ENCODE data around the gene TEAD1. TPM values are rescaled to one million over a fixed set of nuclear protein-coding genes. Genes with fewer than 3 reads are reported as not detected.

TEAD1 gene
- polyA plus RNA-seq, 2 donors: 10.4 to 11.2 TPM

DNA sequence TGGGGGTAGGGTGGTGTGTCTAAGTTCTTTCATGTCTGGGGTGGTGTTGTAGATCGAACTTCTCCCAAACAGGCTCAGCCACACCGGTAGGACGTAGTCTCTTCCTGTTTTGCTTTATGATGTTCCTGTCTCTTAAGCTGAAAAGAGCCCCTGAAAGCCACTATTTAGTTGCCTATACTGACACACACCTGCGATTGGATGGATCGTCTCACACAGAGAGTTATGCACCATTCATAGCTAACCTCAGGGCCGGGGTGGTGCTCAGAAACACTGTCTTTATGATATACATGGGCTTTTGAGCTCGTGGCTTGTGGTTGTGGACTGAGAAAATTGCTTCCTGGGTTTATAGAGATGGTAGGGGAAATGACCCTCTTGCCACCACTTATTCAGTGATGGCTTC, 137.6 kb downstream of the TEAD1 start:
- H3K4me3 ChIP-seq (ENCODE audit: low read depth in 1 of 2, low read length in 2 of 2): no peak overlapping the region
- 80 to 85% methylated on average over 7 of the region's 7 CpGs for WGBS, 2 donors
- no peaks in the 10 kb centered on the region for H3K36me3 ChIP-seq (ENCODE audit: control insufficient read depth in 2 of 2, insufficient read depth in 2 of 2, low read length in 1 of 2)
- H3K27me3 ChIP-seq (ENCODE audit: control insufficient read depth in 1 of 2, insufficient read depth in 2 of 2, low read length in 2 of 2): no peaks in the 10 kb centered on the region
- peaks cover 17 to 24% of the 10 kb centered on the region in 2 donors for H3K4me1 ChIP-seq (ENCODE audit: control insufficient read depth in 2 of 2, insufficient read depth in 2 of 2, low read length in 1 of 2)
- H3K9me3 ChIP-seq (ENCODE audit: control insufficient read depth in 2 of 2, insufficient read depth in 1 of 2, low read depth in 1 of 2, low read length in 1 of 2): no peaks in the 10 kb centered on the region
- H3K27ac ChIP-seq (ENCODE audit: low read depth in 2 of 2, low read length in 1 of 2): no peak overlapping the region

DNA sequence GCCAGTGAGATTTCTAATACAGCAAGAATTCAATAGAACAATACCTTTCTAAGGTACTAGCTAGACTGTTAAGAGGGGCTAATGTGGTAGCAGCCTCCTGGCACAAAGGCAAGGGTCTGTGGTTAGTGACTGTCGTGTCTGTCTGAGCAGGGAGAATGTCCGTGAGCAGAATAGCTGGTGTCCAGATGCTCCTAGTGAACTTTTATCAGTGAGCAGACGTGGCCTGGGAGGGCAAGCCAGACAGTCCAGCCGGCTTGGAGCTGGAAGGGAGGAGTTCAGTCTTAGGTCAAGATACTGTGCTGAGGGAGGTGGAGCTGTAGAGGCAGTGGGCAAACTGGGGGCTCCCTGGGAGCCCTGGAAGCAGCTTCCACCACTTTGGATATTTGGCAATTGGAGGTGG, 138.6 kb downstream of the TEAD1 start:
- H3K4me1 ChIP-seq (ENCODE audit: control insufficient read depth in 2 of 2, insufficient read depth in 2 of 2, low read length in 1 of 2): peaks cover 17 to 24% of the 10 kb centered on the region in 2 donors
- WGBS, 2 donors: 60 to 64% methylated on average over 4 of the region's 4 CpGs
- H3K27me3 ChIP-seq (ENCODE audit: control insufficient read depth in 1 of 2, insufficient read depth in 2 of 2, low read length in 2 of 2): no peaks in the 10 kb centered on the region
- H3K9me3 ChIP-seq (ENCODE audit: control insufficient read depth in 2 of 2, insufficient read depth in 1 of 2, low read depth in 1 of 2, low read length in 1 of 2): no peaks in the 10 kb centered on the region
- peak overlapping the region in 1 of 2 donors; percentile 24 for H3K27ac ChIP-seq (ENCODE audit: low read depth in 2 of 2, low read length in 1 of 2)
- H3K4me3 ChIP-seq (ENCODE audit: low read depth in 1 of 2, low read length in 2 of 2): no peak overlapping the region
- H3K36me3 ChIP-seq (ENCODE audit: control insufficient read depth in 2 of 2, insufficient read depth in 2 of 2, low read length in 1 of 2): no peaks in the 10 kb centered on the region

DNA sequence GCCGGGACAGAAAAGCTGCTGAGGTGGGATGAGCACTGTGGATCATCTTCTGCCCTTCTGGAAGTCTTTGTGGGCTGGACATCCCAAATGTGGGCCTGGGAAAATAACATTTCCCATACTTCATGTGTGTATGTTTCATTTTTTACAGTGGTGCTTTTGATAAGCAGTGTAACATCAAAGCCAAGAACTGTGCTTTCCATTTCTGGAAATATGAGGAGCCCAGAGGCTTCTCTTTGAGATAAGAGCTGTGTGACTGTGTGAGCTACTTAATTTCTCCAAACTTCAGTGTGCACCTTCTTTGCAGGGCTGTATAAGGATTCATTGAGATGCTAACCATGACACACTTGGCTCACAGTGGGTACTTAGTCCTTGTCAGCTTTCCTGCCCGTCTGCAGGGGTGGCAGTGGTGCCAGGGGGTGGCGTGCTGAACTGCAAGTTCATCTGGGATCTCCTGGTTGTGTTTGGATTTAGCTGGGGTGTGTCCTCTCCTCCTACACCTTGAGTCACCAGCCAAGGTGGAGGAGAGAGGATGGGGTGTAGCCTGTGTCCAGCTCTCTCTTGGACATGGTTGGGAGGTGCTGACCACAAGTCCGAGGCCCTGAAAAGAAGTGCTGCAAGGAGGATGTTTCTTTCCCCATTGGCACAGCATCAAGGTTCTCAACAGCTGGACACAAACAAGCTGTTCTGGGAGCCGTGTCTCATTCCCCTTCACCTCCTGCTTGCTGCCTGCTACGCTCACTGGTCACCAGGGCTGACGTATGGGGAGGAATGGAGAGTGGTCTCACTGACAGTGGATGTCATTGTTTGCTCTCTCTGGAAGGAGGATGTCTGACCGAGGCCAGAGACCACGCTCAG, 139.4 kb downstream of the TEAD1 start:
- Histone ChIP-seq H3K27me3 (ENCODE audit: control insufficient read depth in 1 of 2, insufficient read depth in 2 of 2, low read length in 2 of 2) (no peaks in the 10 kb centered on the region), H3K27ac (ENCODE audit: low read depth in 2 of 2, low read length in 1 of 2) (peak overlapping the region; percentile 5 to 93), H3K4me1 (ENCODE audit: control insufficient read depth in 2 of 2, insufficient read depth in 2 of 2, low read length in 1 of 2) (peaks cover 17 to 24% of the 10 kb centered on the region in 2 donors), H3K9me3 (ENCODE audit: control insufficient read depth in 2 of 2, insufficient read depth in 1 of 2, low read depth in 1 of 2, low read length in 1 of 2) (no peaks in the 10 kb centered on the region), H3K4me3 (ENCODE audit: low read depth in 1 of 2, low read length in 2 of 2) (no peak overlapping the region), H3K36me3 (ENCODE audit: control insufficient read depth in 2 of 2, insufficient read depth in 2 of 2, low read length in 1 of 2) (no peaks in the 10 kb centered on the region)
- WGBS, 2 donors: 55 to 64% methylated on average over 9 of the region's 9 CpGs

DNA sequence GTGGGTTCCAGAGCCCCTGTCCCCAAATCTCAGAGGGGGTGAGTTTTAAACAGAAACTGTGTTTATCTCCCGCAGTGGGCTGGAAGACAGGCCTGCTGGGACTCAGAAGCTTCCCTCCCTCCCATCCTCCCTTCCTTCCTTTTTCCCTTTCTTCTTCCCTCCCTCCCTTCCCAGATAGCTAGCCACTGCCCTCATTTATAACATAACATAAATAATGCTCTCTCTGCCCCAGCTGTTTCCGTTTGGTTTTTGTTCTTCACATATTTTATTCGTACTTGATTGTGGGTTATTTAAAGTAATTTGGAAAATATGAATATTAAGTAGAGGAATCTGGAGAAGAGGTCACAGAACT, 140.9 kb downstream of the TEAD1 start:
- H3K27ac ChIP-seq (ENCODE audit: low read depth in 2 of 2, low read length in 1 of 2): peak overlapping the region; percentile 49 to 93
- H3K36me3 ChIP-seq (ENCODE audit: control insufficient read depth in 2 of 2, insufficient read depth in 2 of 2, low read length in 1 of 2): no peaks in the 10 kb centered on the region
- no peak overlapping the region for H3K4me3 ChIP-seq (ENCODE audit: low read depth in 1 of 2, low read length in 2 of 2)
- no peaks in the 10 kb centered on the region for H3K27me3 ChIP-seq (ENCODE audit: control insufficient read depth in 1 of 2, insufficient read depth in 2 of 2, low read length in 2 of 2)
- 20 to 32% methylated on average over 3 of the region's 3 CpGs for WGBS, 2 donors
- H3K9me3 ChIP-seq (ENCODE audit: control insufficient read depth in 2 of 2, insufficient read depth in 1 of 2, low read depth in 1 of 2, low read length in 1 of 2): no peaks in the 10 kb centered on the region
- H3K4me1 ChIP-seq (ENCODE audit: control insufficient read depth in 2 of 2, insufficient read depth in 2 of 2, low read length in 1 of 2): peaks cover 16 to 17% of the 10 kb centered on the region in 2 donors

DNA sequence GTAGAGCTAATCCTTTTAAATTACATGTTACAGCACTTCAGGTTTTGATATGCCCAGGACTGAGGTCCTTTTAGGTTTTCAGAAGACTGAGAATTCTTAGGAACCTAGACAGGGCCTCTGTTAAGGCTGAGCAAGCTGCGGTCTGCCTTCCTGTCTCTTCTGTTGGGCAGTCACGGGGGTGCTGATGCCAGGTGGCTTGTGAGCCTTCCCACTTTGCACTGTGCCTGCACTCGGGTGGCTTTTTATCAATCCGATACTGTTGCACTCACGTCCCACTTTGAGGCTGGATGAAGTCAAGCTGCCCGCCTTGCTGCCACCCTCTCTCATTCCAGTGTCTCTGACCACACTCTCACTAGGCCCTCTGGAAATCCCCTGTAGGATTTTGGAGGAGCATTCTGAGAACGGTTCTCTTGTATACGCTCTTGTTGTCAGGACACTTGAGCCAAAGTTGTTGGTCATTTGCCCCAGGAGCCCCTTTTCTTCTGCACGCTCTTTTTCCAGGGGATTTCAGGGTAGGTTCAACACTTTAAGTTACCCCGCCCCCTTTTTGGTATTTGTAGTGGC, 141.8 kb downstream of the TEAD1 start:
- WGBS, 2 donors: 62 to 65% methylated on average over 10 of the region's 10 CpGs
- Histone ChIP-seq H3K36me3 (ENCODE audit: control insufficient read depth in 2 of 2, insufficient read depth in 2 of 2, low read length in 1 of 2) (no peaks in the 10 kb centered on the region), H3K27ac (ENCODE audit: low read depth in 2 of 2, low read length in 1 of 2) (no peak overlapping the region), H3K4me1 (ENCODE audit: control insufficient read depth in 2 of 2, insufficient read depth in 2 of 2, low read length in 1 of 2) (peaks cover 12 to 17% of the 10 kb centered on the region in 2 donors), H3K27me3 (ENCODE audit: control insufficient read depth in 1 of 2, insufficient read depth in 2 of 2, low read length in 2 of 2) (no peaks in the 10 kb centered on the region), H3K4me3 (ENCODE audit: low read depth in 1 of 2, low read length in 2 of 2) (no peak overlapping the region), H3K9me3 (ENCODE audit: control insufficient read depth in 2 of 2, insufficient read depth in 1 of 2, low read depth in 1 of 2, low read length in 1 of 2) (no peaks in the 10 kb centered on the region)

DNA sequence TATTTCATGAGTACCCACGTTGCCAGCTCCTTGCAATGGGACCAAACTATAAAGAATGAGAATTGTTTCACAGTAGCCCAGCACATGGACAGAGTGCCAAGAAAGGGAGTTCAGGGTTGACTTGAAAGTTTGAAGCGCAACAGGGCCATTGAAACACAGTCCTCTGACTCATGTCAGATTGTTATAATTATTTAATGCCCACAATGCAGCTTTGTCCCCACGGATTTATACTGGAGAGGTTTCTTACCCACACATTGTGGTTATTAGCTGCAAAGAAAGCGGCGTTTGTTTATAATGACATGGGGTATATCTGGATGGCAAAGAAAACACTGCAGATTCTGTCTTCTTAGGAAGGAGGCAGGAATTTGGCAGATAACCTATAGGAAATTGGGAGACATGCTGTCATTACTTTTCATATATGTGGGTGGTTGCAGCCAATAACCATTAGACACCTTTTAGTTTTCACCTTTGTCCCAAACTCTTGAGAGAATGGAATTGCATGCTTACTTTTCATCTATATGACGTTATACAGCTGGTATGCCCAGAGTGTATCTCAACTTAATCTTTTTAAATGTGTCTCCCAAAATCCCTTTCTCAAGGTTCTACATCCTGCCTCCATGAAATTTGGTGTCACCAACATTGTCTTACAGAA, 143.6 kb downstream of the TEAD1 start:
- no peak overlapping the region for H3K27ac ChIP-seq (ENCODE audit: low read depth in 2 of 2, low read length in 1 of 2)
- peaks cover 9 to 14% of the 10 kb centered on the region in 2 donors for H3K4me1 ChIP-seq (ENCODE audit: control insufficient read depth in 2 of 2, insufficient read depth in 2 of 2, low read length in 1 of 2)
- 76 to 80% methylated on average over 6 of the region's 6 CpGs for WGBS, 2 donors

DNA sequence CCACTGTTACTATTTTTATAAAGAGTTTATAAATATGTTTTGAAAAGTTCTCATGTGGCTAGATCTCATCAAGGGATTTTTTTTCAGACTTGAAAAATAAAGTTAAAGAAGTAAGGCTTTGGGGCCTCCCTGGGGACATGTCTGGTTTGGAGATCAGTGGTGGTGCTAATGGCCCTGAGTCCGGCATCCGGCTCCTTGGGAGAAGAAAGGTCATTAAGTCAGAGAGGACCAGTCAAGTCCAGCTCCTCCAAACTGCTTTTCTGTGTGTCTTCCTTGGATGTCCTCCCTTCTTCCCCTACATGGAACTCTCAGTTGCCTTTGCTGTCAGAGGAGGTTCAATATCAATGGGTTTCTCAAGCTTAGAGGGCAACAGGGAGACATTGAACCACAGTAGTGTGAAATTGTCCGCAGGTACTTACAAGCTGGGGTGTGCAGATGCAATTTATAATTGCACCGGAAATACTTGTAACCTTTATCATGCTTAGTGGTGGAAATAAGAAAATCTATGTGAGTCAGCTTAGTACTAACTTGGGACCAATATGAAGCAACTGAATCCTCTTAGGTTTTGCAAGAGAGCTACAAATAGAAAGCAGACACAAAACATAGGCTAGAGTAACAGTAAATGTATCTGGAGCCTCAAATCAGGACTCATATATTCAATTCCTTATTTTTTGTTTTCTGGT, 144.3 kb downstream of the TEAD1 start:
- Histone ChIP-seq H3K4me1 (ENCODE audit: control insufficient read depth in 2 of 2, insufficient read depth in 2 of 2, low read length in 1 of 2) (peaks cover 9 to 14% of the 10 kb centered on the region in 2 donors), H3K4me3 (ENCODE audit: low read depth in 1 of 2, low read length in 2 of 2) (no peak overlapping the region), H3K27me3 (ENCODE audit: control insufficient read depth in 1 of 2, insufficient read depth in 2 of 2, low read length in 2 of 2) (no peaks in the 10 kb centered on the region), H3K36me3 (ENCODE audit: control insufficient read depth in 2 of 2, insufficient read depth in 2 of 2, low read length in 1 of 2) (no peaks in the 10 kb centered on the region), H3K9me3 (ENCODE audit: control insufficient read depth in 2 of 2, insufficient read depth in 1 of 2, low read depth in 1 of 2, low read length in 1 of 2) (no peaks in the 10 kb centered on the region), H3K27ac (ENCODE audit: low read depth in 2 of 2, low read length in 1 of 2) (no peak overlapping the region)
- WGBS, 2 donors: 86 to 89% methylated on average over 4 of the region's 4 CpGs

More for the DNA sequence above, 143.6 kb downstream of the TEAD1 start:
- Histone ChIP-seq H3K36me3 (ENCODE audit: control insufficient read depth in 2 of 2, insufficient read depth in 2 of 2, low read length in 1 of 2) (no peaks in the 10 kb centered on the region), H3K9me3 (ENCODE audit: control insufficient read depth in 2 of 2, insufficient read depth in 1 of 2, low read depth in 1 of 2, low read length in 1 of 2) (no peaks in the 10 kb centered on the region), H3K27me3 (ENCODE audit: control insufficient read depth in 1 of 2, insufficient read depth in 2 of 2, low read length in 2 of 2) (no peaks in the 10 kb centered on the region), H3K4me3 (ENCODE audit: low read depth in 1 of 2, low read length in 2 of 2) (no peak overlapping the region)

DNA sequence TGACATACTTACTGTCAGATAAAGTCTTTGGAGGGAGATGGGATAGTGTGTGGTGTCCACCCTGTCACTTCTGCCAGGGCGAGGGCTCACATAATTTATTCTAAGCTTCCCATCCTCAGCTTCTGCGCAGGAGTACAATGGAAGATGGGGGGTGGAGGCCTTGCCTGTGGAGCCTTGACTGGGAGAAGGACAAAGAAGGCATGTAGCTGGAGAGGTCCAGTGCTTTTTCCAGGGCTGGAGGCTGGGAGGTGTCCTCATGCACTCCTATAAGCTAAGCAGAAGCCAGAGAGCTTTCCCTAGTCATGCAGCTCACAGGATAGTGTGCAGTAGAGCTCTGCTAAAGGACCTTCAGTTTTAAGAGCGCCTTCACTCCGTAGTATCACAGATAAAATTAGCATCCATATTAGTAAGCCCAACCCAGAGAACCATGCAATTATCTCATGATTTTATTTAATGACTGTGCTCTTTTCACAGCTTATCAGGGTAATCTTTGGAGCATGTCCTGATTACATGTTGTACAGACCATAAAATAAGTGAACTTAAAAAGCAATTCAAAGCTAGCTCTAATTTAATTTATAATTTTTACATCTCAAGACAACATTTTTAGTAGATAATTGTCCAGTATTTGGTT, 148.3 kb downstream of the TEAD1 start:
- WGBS, 2 donors: 90 to 92% methylated on average over 4 of the region's 4 CpGs

More for the DNA sequence above, 148.3 kb downstream of the TEAD1 start:
- no peaks in the 10 kb centered on the region for H3K4me1 ChIP-seq (ENCODE audit: control insufficient read depth in 2 of 2, insufficient read depth in 2 of 2, low read length in 1 of 2)
- no peaks in the 10 kb centered on the region for H3K27me3 ChIP-seq (ENCODE audit: control insufficient read depth in 1 of 2, insufficient read depth in 2 of 2, low read length in 2 of 2)
- H3K9me3 ChIP-seq (ENCODE audit: control insufficient read depth in 2 of 2, insufficient read depth in 1 of 2, low read depth in 1 of 2, low read length in 1 of 2): no peaks in the 10 kb centered on the region
- no peak overlapping the region for H3K27ac ChIP-seq (ENCODE audit: low read depth in 2 of 2, low read length in 1 of 2)
- H3K4me3 ChIP-seq (ENCODE audit: low read depth in 1 of 2, low read length in 2 of 2): no peak overlapping the region
- H3K36me3 ChIP-seq (ENCODE audit: control insufficient read depth in 2 of 2, insufficient read depth in 2 of 2, low read length in 1 of 2): no peaks in the 10 kb centered on the region

All from esophagus (tissue), 2 donors.